Measurements from ENCODE around the gene FBXO8. TPM values are rescaled to one million over a fixed set of nuclear protein-coding genes. Genes with fewer than 3 reads are reported as not detected.
"Not testable (repeated sequence)": the region's sequence is repeated elsewhere in the genome, so short reads cannot be mapped to it uniquely, and the experiment has no call there.

The FBXO8 gene
- total RNA-seq, 2 donors from 2014 or later = 6.4 to 12.4 TPM

DNA sequence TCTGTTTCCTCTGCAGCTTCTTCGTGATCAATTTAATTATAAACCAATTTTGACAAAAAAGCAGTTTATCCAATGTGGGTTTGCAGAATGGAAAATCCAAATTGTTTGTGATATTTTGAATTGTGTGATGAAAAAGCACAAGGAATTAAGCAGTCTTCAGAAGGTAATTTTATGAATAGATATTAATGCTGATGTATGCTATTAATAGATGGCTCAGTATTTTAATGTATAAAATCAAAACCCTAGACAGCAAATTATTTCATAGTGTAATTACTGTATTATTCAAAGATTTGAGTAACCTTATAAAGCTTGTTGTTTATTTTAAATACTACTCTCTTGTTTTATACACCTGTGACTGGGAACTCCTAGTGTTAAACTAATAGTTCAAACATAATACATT is 20.2 kb upstream of the FBXO8 start:
- no peak for ATAC-seq
- Mint-ChIP-seq H3K36me3 (peaks cover 0 to 12% of the 10 kb centered on the region in 2 donors), H3K9me3 (no peaks in the 10 kb centered on the region), H3K27ac (no peak overlapping the region)
- DNase-seq (ENCODE audit: low spot score in 2 of 2) = no peak

- peaks cover 8 to 20% of the 10 kb centered on the region in 2 donors for H3K9me3 Mint-ChIP-seq
- H3K27ac Mint-ChIP-seq; ATAC-seq; DNase-seq (ENCODE audit: low spot score in 2 of 2): not testable (repeated sequence)
- peaks cover 25 to 30% of the 10 kb centered on the region in 2 donors for H3K36me3 Mint-ChIP-seq
These were observed 11.7 kb upstream of the FBXO8 start for GRCh38 chr4:174295142-174295541.

DNA sequence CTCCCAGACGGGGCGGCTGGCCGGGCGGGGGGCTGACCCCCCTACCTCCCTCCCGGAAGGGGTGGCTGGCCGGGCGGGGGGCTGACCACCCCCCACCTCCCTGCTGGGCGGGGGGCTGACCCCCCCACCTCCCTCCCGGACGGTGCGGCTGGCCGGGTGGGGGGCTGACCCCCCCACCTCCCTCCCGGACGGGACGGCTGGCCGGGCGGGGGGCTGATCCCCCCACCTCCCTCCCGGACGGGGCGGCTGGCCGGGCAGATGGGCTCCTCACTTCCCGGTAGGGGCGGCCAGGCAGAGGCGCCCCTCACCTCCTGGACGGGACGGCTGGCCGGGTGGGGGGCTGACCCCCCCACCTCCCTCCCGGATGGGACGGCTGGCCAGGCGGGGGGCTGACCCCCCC is 11.2 kb upstream of the FBXO8 start:
- Mint-ChIP-seq H3K9me3 (peaks cover 8 to 20% of the 10 kb centered on the region in 2 donors), H3K36me3 (peaks cover 25 to 26% of the 10 kb centered on the region in 2 donors)
- not testable (repeated sequence) for ATAC-seq; H3K27ac Mint-ChIP-seq; DNase-seq (ENCODE audit: low spot score in 2 of 2)

DNA sequence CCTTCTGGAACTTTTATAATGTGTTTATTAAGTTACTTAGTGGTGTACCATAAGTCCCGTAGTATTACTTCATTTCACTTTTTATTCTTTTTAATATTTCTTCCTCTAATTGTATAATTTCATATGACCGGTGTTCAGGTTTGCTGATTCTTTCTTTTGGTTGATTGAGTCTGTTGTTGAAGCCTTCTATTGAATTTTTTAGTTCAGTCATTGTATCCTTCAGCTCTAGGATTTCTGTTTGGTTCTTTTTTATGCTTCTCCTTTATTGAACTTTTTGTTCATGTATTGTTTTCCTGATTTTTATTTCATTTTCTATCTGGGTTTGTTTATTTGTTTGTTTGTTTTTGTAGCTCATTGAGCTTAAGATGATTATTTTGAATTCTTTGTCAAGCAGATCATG is 9.0 kb upstream of the FBXO8 start:
- Mint-ChIP-seq H3K9me3 (peaks cover 8 to 20% of the 10 kb centered on the region in 2 donors), H3K27ac (no peak overlapping the region), H3K36me3 (peaks cover 25% of the 10 kb centered on the region in 2 donors)
- DNase-seq (ENCODE audit: low spot score in 2 of 2) = no peak
- ATAC-seq = no peak

- DNase-seq (ENCODE audit: low spot score in 2 of 2) = no peak
- peaks cover 0 to 4% of the 10 kb centered on the region in 2 donors for H3K9me3 Mint-ChIP-seq
- H3K36me3 Mint-ChIP-seq = peaks cover 2 to 25% of the 10 kb centered on the region in 2 donors
- ATAC-seq = no peak
- no peak overlapping the region for H3K27ac Mint-ChIP-seq
These were observed 3.4 kb upstream of the FBXO8 start for GRCh38 chr4:174286870-174287269.

GRCh38 chr4:174284487-174284886 is 1.0 kb upstream of the FBXO8 start:
- ATAC-seq = no peak
- no peak for DNase-seq (ENCODE audit: low spot score in 2 of 2)
- Mint-ChIP-seq H3K27ac (peak overlapping the region; percentile 97 to 98), H3K36me3 (peaks cover 4 to 30% of the 10 kb centered on the region in 2 donors), H3K9me3 (no peaks in the 10 kb centered on the region)

DNA sequence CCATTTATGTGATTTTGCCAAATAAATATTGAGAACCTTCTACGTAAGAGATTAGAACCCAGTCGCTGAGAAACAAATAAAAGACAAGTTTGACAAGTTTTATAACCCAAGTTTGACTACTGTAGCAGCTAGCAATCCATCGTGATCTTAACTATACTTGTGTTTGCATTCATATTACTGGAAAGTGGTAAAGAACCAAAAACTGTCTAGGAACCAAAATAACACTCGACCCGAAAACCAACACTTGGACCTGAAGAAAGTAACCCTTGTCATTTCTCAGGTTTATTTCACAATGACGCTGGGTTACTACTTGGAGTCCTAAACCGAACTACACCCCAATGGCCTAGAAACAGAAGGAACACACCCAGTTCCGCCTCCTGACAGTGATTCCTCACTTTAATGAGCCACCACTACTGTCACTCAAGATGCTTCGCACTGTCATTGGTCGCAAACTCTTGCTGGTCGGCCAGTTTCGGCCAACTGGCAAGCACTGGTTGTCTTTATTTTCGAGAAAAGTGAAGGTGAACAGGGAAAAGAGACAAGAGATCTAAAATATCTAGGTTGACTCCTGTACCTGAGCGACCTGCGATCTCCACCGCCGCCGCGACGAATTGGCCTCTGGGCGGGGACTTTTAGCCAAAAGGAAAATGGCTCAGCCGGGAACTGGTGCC is 496 bp downstream of the FBXO8 start:
- peak; percentile 98 for ATAC-seq
- Mint-ChIP-seq H3K27ac (peak overlapping the region; percentile 97 to 98), H3K36me3 (peaks cover 12 to 30% of the 10 kb centered on the region in 2 donors), H3K9me3 (peaks cover 0 to 3% of the 10 kb centered on the region in 2 donors)
- peak; percentile 68 to 81 for DNase-seq (ENCODE audit: low spot score in 2 of 2)

- DNase-seq (ENCODE audit: low spot score in 2 of 2) (no peak), ATAC-seq (no peak)
- Mint-ChIP-seq H3K9me3 (peaks cover 0 to 3% of the 10 kb centered on the region in 2 donors), H3K36me3 (peaks cover 12 to 30% of the 10 kb centered on the region in 2 donors), H3K27ac (peak overlapping the region in 1 of 2 donors; percentile 98)
These were observed 1.6 kb downstream of the FBXO8 start for GRCh38 chr4:174281901-174282300.

- ATAC-seq (no peak), DNase-seq (ENCODE audit: low spot score in 2 of 2) (no peak)
- Mint-ChIP-seq H3K27ac (no peak overlapping the region), H3K36me3 (peaks cover 12 to 30% of the 10 kb centered on the region in 2 donors), H3K9me3 (peaks cover 0 to 3% of the 10 kb centered on the region in 2 donors)
These were observed 2.2 kb downstream of the FBXO8 start for GRCh38 chr4:174281182-174281737.

DNA sequence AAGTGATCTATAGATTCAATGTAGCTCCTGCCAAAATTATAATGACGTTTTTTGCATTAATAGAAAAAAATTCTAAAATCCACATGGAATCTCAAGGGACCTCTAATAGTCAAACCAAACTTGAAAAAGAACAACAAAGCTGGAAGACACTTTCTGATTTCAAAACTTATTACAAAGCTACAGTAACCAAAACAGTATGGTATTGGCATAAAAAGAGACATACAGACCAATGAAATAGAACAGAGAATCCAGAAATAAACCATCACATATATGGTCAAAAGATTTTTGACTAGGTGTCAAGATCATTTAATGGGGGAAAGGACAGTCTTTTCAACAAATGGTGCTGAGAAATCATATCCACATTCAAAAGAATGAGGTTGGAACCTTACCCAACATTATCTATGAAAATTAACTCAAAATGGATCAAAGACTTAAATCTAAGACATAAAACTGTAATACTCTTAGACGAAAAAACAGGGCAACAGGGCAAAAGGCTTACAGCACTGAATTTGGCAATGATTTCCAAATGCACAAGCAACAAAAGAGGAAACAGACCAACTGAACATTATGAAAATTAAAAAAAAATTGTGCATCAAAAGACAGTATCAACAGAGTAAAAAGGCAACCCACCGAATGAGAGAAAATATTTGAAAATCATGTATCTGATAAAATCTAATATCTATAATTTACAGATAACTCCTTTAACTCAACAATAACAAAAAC is 3.9 kb downstream of the FBXO8 start:
- no peak for DNase-seq (ENCODE audit: low spot score in 2 of 2)
- Mint-ChIP-seq H3K36me3 (peaks cover 12 to 22% of the 10 kb centered on the region in 2 donors), H3K9me3 (peaks cover 0 to 3% of the 10 kb centered on the region in 2 donors)

DNA sequence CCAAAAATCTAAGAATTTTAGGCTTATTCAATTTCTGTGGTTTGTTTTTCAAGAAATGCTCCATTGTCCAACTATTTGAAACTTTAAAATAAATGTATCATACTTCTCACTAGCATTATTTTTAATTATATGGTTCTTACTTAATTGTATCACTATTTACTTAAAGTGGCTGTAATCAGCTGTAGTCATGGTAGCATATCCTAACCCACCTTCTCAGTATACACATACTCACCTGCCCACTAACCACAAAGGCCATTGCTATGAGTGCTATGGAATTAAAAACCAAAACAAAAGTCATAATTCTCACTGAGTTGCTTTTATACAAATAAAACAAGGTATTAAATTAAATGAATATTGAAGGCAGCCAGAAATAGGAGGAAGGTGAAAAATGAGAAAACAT is 5.0 kb downstream of the FBXO8 start:
- H3K9me3 Mint-ChIP-seq = peaks cover 0 to 3% of the 10 kb centered on the region in 2 donors
- ATAC-seq = peak; percentile 17 to 34
- peak overlapping the region in 1 of 2 donors; percentile 36 for H3K27ac Mint-ChIP-seq
- H3K36me3 Mint-ChIP-seq = peaks cover 12% of the 10 kb centered on the region in 2 donors
- no peak for DNase-seq (ENCODE audit: low spot score in 2 of 2)

More for the DNA sequence above, 3.9 kb downstream of the FBXO8 start:
- H3K27ac Mint-ChIP-seq = no peak overlapping the region
- ATAC-seq = no peak

DNA sequence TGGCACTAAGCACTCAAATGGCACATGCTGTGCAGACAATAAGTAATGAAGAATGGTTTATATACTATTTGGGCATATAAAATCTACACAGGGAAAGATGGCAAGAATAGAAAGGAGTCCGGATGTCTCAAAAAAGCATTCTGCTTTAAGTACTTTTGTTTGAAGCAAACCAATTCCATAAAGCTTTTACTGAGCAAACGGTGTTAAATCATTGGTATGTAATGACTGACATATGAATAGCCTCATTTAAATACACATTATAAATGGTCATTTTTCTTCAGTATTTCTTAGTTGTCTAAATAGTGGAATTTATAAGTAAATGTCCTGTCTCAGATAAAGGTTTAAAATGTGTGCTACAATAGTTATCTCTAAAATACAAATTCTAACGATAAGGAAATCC is 6.0 kb downstream of the FBXO8 start:
- no peak for ATAC-seq
- DNase-seq (ENCODE audit: low spot score in 2 of 2) = no peak
- Mint-ChIP-seq H3K36me3 (peaks cover 6 to 12% of the 10 kb centered on the region in 2 donors), H3K9me3 (peaks cover 0 to 3% of the 10 kb centered on the region in 2 donors), H3K27ac (no peak overlapping the region)

DNA sequence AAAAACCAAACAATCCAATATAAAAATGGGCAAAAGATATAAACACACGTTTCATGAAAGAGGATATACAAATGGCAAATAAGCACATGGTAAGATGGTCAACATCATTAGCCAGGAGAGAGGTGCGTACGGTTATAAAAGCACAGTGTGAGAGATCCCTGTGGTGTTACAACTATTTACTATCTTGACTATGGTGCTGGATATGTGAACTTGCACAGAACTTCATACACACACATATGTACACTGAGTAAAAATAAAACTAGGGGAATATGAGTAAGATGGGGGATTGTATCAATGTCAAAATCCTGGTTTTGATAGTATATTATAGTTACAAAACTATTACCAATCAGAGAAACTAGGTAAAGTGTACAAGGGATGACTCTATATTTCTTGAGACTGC is 8.4 kb downstream of the FBXO8 start:
- Mint-ChIP-seq H3K9me3 (peaks cover 0 to 3% of the 10 kb centered on the region in 2 donors), H3K36me3 (peaks cover 0 to 12% of the 10 kb centered on the region in 2 donors), H3K27ac (no peak overlapping the region)
- no peak for DNase-seq (ENCODE audit: low spot score in 2 of 2)
- ATAC-seq = peak in 1 of 2 donors; percentile 61

DNA sequence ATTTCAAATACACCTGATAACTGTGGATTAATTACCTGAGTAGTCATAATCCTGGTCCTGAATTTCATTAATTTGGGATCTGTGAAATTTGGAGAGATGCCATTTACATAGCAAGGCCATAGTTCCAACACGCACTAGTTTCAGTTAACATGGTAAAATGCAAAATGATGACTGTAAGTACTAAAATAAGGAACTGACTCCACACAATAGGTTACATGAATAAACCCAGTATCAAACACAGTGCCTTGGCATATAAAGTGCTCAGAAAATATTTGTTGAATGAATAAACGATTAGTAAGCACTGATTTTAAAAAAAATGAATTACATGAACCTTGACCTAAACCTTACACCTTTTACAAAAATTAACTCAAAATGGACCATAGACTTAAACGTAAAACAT is 9.0 kb downstream of the FBXO8 start:
- DNase-seq (ENCODE audit: low spot score in 2 of 2) = no peak
- no peak for ATAC-seq
- peaks cover 0 to 7% of the 10 kb centered on the region in 2 donors for H3K36me3 Mint-ChIP-seq
- no peak overlapping the region for H3K27ac Mint-ChIP-seq
- H3K9me3 Mint-ChIP-seq = peaks cover 0 to 3% of the 10 kb centered on the region in 2 donors

- Mint-ChIP-seq H3K27ac (no peak overlapping the region), H3K36me3 (peaks cover 0 to 2% of the 10 kb centered on the region in 2 donors), H3K9me3 (peaks cover 0 to under 1% of the 10 kb centered on the region in 2 donors)
- no peak for DNase-seq (ENCODE audit: low spot score in 2 of 2)
- ATAC-seq = no peak
These were observed 9.5 kb downstream of the FBXO8 start for GRCh38 chr4:174273930-174274329.

DNA sequence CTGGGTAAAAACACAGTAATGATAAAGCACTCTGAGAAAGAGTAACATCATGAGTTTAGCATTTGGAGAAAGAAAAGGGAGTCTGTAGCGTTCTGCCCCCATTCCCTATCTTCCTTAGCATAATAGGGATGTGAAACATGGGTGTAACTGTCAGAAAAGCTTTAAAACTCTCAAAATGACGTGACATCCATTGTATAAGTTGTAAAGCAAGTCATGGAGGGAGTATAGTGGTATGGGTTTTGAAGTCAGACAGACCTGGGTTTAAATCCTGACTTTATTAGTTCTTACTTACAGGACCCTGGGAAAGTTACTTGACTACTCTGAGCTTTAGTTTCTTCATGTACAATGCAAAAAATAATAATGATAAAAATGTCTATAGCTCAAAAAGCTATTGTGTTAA is 17.1 kb downstream of the FBXO8 start:
- H3K9me3 Mint-ChIP-seq = no peaks in the 10 kb centered on the region
- H3K27ac Mint-ChIP-seq = no peak overlapping the region
- ATAC-seq = no peak

DNA sequence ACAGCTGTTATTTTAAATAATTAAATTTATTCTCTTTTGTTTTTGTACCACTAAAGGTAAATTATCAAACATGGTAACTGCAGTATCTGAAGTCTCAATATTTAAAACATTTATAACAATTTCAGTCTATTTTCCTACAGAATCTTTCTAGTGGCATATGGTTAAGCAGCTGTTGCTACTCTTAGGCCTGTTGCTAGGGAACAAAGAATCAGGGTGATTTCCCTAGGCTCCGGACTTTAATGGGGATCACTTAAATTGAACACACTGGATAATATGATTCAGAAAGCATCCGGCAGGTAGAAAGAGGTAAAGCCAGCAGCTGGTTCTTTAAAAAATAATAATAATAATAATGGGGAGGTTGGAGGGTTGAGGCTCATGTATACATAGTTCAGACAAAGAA is 17.6 kb downstream of the FBXO8 start:
- H3K36me3 Mint-ChIP-seq = no peaks in the 10 kb centered on the region
- H3K9me3 Mint-ChIP-seq = no peaks in the 10 kb centered on the region
- no peak for DNase-seq (ENCODE audit: low spot score in 2 of 2)
- no peak overlapping the region for H3K27ac Mint-ChIP-seq
- ATAC-seq = no peak

More for the DNA sequence above, 17.1 kb downstream of the FBXO8 start:
- no peaks in the 10 kb centered on the region for H3K36me3 Mint-ChIP-seq
- no peak for DNase-seq (ENCODE audit: low spot score in 2 of 2)

Data from activated naive CD4-positive, alpha-beta T cell treated with anti-CD3 and anti-CD28 coated beads, Interleukin-2, amount 50 U/mL, for 72 hours (primary cell).